Stimulated activated CD4-positive, alpha-beta T cell treated with anti-CD3 and anti-CD28 coated beads, TNF-alpha, amount 100 ng/mL, for 4 hours (primary cell): ENCODE data around the gene CSNK1D.

Experiments used
- DNase-seq, 3 experiments: peaks; one replicate each; pipeline ENCODE4 v3.0.0-alpha.2; 2020; ENCODE audit warnings: low read depth in 3 of 3

CSNK1D gene

DNA sequence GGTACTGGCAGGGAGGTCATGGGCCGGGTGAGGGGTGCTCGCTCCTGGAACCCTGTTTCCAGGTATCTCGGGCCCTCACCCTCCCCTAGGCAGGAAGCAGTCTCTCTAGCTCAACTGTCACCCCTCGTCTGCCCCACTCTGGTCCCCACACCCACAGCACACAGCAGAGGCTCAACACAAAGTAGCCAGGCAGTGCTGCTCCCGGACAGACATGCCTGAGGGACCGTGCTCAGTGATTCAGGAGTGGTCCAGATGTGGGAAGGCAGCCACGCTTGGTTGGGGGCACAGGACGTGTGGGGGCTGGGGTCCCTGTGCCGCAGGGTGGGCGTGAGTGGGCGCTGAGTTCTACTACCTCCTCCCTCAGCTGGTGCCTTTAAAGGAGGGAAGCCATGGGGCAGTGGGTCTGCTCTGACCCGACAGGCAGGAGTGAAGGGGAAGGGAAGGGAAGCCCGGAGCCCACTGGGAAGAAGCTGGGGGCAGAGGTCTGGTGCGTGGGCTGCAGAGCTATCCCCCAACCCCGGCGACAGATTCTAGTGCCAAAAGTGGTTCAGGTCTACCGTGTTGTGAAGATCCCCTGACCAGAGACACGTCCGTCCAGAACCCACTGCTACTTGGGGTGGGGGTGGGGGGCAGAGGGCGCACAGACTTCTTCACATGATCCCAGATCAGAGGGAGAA lies 32.9 kb downstream of the CSNK1D start:
- no peak for DNase-seq

- DNase-seq, result no peak
Measured at GRCh38 chr17:82239926-82240505, 33.5 kb downstream of the CSNK1D start.

DNA sequence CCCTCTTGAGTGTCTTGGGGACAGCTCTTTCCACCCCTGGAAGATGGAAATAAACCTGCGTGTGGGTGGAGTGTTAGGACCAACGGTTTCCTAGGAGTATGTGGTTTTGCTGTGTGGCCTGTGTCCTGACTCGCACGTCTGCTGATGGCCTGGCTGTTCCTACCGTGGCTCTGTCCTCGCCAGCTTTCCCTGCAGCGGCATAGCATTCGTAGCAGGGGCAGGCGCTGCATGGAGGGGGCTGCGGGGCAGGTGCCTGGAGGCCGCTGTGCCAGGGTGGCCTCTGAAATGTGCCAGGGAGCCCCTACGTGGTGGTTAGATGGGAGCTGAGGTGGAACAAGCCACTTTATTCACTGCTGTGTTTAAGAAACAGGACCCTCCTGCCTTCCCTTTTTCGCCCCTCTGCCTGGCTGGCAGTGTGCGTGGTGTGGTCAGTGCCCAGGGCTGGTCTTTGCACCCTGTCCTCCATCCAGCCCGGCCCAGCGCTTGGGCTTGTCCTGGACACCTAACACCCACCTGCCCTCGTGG lies 34.0 kb downstream of the CSNK1D start:
- no peak for DNase-seq

DNA sequence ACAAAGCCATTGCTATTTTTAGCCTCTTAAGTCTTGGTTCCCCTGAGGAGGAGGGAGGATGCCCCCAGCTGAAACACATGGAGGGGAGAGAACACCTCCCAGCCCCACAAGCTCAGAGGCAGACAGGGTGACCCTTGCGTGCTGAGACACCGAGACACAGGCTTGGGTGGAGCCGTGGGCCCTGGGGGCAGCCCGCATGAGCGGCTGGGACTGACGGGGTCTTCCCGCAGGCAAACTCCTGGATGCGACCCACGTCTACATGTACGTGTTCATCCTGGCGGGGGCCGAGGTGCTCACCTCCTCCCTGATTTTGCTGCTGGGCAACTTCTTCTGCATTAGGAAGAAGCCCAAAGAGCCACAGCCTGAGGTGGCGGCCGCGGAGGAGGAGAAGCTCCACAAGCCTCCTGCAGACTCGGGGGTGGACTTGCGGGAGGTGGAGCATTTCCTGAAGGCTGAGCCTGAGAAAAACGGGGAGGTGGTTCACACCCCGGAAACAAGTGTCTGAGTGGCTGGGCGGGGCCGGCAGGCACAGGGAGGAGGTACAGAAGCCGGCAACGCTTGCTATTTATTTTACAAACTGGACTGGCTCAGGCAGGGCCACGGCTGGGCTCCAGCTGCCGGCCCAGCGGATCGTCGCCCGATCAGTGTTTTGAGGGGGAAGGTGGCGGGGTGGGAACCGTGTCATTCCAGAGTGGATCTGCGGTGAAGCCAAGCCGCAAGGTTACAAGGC lies 34.9 kb downstream of the CSNK1D start:
- peak in 1 of 3 experiments; percentile 57 for DNase-seq

- DNase-seq, result no peak
Measured at GRCh38 chr17:82237746-82238471, 35.6 kb downstream of the CSNK1D start.

GRCh38 chr17:82237083-82237745 lies 36.3 kb downstream of the CSNK1D start:
- no peak for DNase-seq

GRCh38 chr17:82236142-82236971 lies 37.1 kb downstream of the CSNK1D start:
- peak in 2 of 3 experiments; percentile 52 to 57 for DNase-seq

GRCh38 chr17:82235775-82236141 lies 37.7 kb downstream of the CSNK1D start:
- no peak for DNase-seq

DNA sequence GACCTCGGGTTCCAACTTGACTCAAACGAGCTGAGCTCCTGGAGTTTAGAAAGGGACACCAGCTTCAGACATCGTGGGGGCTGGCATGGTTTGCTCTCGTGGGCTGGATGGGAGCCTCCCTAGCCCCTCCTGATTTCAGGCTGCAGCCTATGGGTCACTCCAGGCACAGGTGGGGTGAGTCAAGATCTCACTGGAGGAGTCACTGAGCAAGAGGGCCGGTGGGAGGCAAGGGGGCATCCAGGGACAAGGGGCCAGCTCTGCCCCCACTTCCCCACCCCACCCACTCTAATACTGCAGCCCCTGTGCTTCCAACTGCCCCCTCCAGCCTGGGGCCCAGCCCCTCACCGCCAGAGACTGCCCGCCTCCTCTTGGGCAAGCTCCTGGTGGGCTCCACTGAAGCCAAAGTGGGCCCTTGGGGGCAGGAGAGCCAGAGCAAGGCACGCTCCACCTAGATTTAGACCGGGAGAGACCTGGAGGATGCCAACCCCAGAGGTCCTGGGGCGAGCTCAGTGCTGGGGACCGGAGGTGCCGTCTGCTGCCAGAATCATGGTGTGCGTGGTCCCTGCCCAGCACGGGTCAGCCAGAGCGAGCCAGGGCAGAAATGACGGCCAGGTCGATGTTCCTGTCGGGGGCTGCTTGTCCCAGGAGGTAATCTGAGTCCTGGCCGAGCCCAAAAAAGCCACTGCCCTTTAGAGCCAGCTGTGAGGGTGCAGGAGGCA lies 38.3 kb downstream of the CSNK1D start:
- DNase-seq, result no peak

DNA sequence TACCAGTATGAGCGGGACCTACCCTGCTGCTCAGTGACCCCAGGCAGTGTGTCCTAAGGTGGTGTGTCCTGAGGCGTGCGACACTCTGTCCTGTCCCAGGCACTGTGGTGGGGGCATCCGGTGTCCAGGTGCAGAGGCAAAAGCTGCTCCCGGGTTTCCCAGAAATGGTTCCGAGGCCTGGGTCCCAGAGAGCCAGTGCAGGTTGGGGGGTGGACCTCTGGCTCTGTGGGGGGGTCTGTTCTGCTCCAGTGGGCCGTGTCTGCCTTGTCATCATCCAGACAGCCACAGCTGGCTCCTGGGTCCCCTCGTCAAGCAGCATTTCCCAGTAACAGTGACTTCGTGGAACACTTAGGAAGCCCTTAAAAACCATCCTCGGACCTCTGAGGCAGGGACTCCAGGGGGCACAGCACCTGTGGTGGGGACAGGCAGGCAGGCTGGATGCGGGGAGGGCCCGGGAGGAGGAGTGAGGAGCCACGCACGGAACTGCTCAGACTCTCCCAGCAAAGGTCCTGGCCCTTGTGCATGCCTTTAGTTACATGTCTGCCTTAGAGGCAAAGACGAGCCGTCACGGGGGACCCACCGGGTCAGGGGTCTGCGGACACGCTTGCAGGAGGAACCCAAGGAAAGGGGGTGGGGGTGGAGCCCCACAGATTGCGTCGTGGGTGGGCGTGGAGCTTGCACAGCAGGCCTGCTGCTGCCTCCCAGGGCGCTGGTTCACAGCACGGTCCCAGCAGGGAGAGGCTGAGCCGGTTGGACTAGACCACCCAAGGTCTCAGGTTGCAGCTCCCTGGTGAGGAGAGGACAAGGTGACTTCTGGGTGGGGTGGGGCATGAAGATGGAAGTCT lies 39.1 kb downstream of the CSNK1D start:
- DNase-seq, result no peak

DNA sequence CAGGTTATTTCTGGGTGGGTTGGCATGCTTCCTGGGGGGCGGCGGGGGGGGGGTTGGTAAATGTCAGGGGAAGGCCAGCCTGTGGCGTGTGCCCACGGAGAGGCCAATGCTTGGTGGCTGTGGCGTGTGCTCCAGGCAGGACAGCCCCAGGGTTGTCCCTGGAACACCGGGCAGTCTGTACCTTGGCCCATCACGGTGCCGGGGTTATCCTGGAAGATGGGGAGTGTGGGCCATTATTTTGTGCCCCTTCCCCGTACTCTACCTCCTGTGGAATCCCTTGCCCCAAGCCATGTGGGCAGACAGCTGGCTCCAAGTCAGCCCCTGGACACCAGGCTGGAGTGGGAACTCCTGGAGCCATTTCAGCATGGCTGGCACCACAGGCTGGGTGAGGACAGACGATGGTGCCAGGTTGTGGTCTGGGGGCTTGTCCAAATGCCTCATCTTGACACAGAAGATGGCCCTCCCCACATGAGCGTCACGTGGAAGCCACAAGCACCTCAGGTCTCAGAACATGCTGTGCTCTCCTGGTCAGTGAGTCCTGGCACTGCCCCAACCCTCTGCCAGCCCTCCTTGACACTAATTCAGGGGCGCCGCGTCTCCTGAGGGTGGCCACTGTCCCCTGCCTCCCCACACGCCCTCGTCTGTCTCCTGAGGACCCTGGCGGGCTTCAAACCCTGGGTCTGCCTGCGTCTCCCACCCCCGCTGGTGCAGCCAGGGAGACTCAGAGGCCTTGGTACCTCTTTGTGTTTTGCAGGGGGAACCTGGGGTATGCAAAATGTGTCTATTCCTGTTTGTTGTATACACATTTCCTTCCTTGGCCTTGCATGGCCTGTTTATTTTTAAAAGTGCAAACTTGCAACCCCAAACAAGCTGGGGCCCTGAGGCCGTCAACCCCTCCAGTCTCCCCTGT lies 40.4 kb downstream of the CSNK1D start:
- no peak for DNase-seq

- DNase-seq, result no peak
Measured at GRCh38 chr17:82232322-82232820, 41.1 kb downstream of the CSNK1D start.

DNA sequence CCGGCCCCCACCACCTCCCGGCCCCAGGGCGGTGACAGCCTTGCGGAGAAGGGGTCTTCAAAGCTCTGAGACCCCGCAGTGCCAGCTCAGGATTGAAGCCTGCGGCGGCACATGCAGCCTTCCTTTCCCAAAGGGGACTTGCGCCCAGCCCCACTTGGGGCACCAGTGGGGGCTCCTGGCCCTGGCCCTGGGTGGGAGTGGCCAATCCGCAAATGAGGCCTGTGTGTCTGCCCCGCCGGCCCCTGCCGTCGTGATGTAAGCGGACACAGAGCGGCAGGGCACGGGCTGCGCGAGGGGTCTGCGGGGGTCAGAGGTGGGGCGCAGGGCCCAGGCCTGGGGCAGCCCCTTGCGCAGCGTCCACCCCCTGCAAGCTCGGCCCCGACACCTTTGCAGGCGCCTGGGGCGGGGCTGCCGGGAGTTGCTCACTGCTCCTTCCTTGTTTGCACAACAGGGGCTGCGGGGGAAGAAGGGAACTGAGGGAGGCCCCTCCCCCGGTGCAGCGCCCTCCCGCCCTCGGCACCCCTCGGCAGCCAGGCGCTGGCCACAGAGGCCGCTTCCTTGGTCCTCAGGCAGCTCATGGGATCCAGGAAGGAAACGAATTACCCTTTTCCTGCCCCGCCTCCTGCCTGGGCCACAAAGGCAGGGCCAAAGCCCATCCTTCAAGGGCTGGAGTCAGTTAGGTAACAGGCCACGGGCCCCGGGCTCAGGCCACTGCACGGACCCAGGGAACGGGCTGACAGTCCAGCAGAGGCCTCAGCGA lies 41.8 kb downstream of the CSNK1D start:
- DNase-seq, result no peak

- DNase-seq, result no peak
Measured at GRCh38 chr17:82231312-82231561, 42.3 kb downstream of the CSNK1D start.

GRCh38 chr17:82230609-82231311 lies 42.7 kb downstream of the CSNK1D start:
- DNase-seq, result no peak

GRCh38 chr17:82229698-82230608 lies 43.5 kb downstream of the CSNK1D start:
- DNase-seq, result no peak
